Measurements from ENCODE around the gene TJP3. TPM values are rescaled to one million over a fixed set of nuclear protein-coding genes. Genes with fewer than 3 reads are reported as not detected.

Gene TJP3
- total and polyA plus RNA-seq, 9 donors, result 0.18 to 24.4 (median 2.8) TPM; not detected in 2

DNA sequence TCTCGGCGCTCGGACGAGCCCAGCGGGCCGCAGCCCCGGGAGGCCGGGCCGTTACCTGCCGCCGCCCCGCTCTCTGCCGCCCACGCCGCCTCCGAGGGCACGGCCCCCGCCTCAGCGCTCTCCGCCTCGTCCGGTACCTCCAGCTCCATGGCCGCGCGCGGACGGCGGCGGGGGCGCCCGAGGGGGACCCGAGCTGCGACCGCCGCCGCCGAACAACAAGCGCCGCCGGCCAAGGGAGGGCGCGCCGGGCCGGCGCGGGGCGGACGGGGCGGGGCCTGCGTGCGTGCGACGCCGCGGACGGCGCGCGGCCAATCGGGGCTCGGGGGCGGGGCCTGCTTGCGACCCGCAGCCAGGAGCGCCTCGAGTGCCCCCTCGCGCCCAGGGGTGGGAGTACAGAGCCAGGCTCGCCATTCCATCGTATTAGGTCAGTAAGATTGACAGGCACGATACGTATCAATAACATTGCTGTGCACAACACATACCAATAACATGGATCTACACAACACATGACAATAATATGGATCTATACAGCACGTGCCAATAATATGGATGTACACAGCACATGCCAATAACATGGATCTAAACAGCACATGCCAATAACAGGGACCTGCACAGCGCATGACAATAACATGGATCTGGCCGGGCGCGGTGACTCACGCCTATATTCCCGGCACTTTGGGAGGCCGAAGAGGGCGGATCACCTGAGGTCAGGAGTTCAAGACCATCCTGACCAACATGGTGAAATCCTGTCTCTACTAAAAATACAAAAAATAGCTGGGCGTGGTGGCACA lies 7.7 kb upstream of the TJP3 start, which contains the start of gene PIP5K1C:
PIP5K1C (minus strand) TSS at position 227 of the 791 bp plus-strand sequence; CDS start at position 149, 78 bp downstream.
- 2 to 3% (median 3%) methylated on average over 55 to 80 of the region's 82 CpGs for WGBS, 3 donors
- Histone ChIP-seq H3K27me3 (no peaks in the 10 kb centered on the region), H3K4me3 (peak within 1 kb of the TSS; percentile 88), H3K9me3 (no peaks in the 10 kb centered on the region), H3K36me3 (no peaks in the 10 kb centered on the region), H3K27ac (peak within 1 kb of the TSS; percentile 26 to 79), H3K4me1 (ENCODE audit: insufficient read depth) (peaks cover 12% of the 10 kb centered on the region)
- TF ChIP-seq EP300 (IDR thresholded peaks at IDR 0.05), result no peak
- TF ChIP-seq, protein P1, sequence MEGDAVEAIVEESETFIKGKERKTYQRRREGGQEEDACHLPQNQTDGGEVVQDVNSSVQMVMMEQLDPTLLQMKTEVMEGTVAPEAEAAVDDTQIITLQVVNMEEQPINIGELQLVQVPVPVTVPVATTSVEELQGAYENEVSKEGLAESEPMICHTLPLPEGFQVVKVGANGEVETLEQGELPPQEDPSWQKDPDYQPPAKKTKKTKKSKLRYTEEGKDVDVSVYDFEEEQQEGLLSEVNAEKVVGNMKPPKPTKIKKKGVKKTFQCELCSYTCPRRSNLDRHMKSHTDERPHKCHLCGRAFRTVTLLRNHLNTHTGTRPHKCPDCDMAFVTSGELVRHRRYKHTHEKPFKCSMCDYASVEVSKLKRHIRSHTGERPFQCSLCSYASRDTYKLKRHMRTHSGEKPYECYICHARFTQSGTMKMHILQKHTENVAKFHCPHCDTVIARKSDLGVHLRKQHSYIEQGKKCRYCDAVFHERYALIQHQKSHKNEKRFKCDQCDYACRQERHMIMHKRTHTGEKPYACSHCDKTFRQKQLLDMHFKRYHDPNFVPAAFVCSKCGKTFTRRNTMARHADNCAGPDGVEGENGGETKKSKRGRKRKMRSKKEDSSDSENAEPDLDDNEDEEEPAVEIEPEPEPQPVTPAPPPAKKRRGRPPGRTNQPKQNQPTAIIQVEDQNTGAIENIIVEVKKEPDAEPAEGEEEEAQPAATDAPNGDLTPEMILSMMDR (IDR thresholded peaks at IDR 0.05), result peak; percentile 72 to 94 (median 93)
- TF ChIP-seq POLR2A (IDR thresholded peaks at IDR 0.05), result peak; percentile 40
- intact Hi-C loops (cut with DNase I), result loop anchor here in 3 of 4 donors (2.0 to 5.0 kb wide), 2 partner anchors 33 to 34 kb away; no protein-coding TSS in a partner anchor
- DNase-seq, result peak; percentile 85 to 95 (median 93)

DNA sequence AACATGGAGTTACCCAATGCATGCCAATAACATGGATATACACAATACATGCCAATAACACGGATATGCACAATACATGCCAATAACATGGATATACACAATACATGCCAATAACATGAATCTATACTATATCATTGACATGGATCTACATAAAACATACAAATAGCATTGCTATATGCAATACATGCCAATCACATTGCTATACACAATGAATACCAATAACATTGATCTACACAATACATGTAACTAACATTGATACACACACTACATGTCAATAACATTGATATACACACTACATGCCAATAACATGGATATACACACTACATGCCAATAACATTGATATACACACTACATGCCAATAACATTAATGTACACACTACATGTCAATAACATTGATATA lies 7.0 kb upstream of the TJP3 start:
- Histone ChIP-seq H3K27me3 (no peaks in the 10 kb centered on the region), H3K4me1 (ENCODE audit: insufficient read depth) (peaks cover 12% of the 10 kb centered on the region), H3K4me3 (no peak overlapping the region), H3K27ac (no peak overlapping the region), H3K36me3 (no peaks in the 10 kb centered on the region), H3K9me3 (no peaks in the 10 kb centered on the region)
- intact Hi-C loops (cut with DNase I), result loop anchor here in 3 of 4 donors (2.0 to 5.0 kb wide), 2 partner anchors 34 kb away; no protein-coding TSS in a partner anchor
- WGBS, 3 donors, result 6 to 9% (median 7%) methylated on average over 1 of the region's 1 CpG
- TF ChIP-seq, protein P1 (IDR thresholded peaks at IDR 0.05), result no peak
- TF ChIP-seq POLR2A (IDR thresholded peaks at IDR 0.05), result no peak
- TF ChIP-seq EP300 (IDR thresholded peaks at IDR 0.05), result no peak
- no peak for DNase-seq

DNA sequence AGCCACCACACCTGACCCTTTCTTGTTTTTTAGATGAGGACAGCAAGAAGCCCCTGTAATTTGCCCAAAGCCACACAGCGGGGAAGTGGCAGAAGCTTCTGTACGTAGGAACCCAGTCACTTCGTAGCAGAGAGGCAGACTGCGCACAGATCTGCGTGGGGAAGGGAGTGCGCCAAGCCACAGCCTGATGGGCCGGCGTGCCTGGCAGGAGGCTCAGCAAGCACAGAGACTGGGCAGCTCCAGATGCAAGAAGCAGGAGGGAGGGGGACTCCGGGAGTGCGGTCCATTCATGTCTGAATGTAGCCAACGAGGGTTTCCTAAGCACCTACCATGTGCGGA lies 347 bp upstream of the TJP3 start:
- Histone ChIP-seq H3K4me3 (no peak overlapping the region), H3K9me3 (no peaks in the 10 kb centered on the region), H3K4me1 (ENCODE audit: insufficient read depth) (no peaks in the 10 kb centered on the region), H3K36me3 (no peaks in the 10 kb centered on the region), H3K27me3 (no peaks in the 10 kb centered on the region), H3K27ac (no peak overlapping the region)
- 72 to 77% (median 74%) methylated on average over 11 to 12 of the region's 12 CpGs for WGBS, 3 donors
- no peak for DNase-seq
- intact Hi-C loops (cut with DNase I), result no loop called here
- no peak for TF ChIP-seq EP300 (IDR thresholded peaks at IDR 0.05)
- TF ChIP-seq, protein P1 (IDR thresholded peaks at IDR 0.05), result no peak
- TF ChIP-seq POLR2A (IDR thresholded peaks at IDR 0.05), result no peak

DNA sequence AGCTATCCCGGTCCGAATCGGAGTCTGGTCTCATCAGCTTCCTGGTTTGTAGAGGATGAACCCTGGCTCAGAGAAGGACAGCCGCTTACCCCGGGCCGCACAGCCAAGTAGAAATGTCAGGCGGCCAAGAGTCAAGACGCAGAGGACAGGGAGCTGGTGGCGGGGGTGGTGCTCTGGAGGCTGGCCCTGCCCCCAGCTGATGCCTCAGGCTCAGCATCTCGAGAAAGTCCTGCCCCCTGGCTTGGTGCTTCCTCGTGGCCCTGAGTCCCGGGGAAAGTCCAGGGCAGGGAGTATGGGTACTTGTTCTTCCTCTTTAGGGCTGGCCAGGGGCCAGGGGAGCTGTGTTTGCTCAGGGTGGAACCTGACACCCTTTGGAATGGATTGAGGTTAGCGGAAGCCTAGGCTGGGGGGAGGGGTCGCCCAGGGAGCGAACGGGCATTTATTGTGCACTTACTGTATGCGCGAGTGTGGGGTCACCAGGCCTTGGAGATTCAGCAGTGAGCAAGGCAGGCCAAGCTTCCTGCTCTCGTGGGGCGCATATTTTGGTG lies 2.2 kb downstream of the TJP3 start:
- peak in 1 of 5 donors; percentile 65 for DNase-seq
- no peaks in the 10 kb centered on the region for H3K36me3 ChIP-seq
- no peaks in the 10 kb centered on the region for H3K27me3 ChIP-seq
- no peak overlapping the region for H3K27ac ChIP-seq
- intact Hi-C loops (cut with DNase I), result no loop called here
- no peaks in the 10 kb centered on the region for H3K4me1 ChIP-seq (ENCODE audit: insufficient read depth)
- H3K9me3 ChIP-seq, result no peaks in the 10 kb centered on the region
- no peak for TF ChIP-seq EP300 (IDR thresholded peaks at IDR 0.05)
- TF ChIP-seq POLR2A (IDR thresholded peaks at IDR 0.05), result no peak
- TF ChIP-seq, protein P1 (IDR thresholded peaks at IDR 0.05), result no peak
- no peak overlapping the region for H3K4me3 ChIP-seq
- 38 to 42% (median 42%) methylated on average over 20 of the region's 20 CpGs for WGBS, 3 donors
